Fibroblast of villous mesenchyme (primary cell): ENCODE results near the gene OR6K2. TPM values are rescaled to one million over a fixed set of nuclear protein-coding genes. Genes with fewer than 3 reads are reported as not detected.

Experiments used
- DNase-seq: peaks from one replicate; pipeline ENCODE4 v3.0.0-alpha.2; 2010; ENCODE audit warnings: low read depth
- H3K4me3 ChIP-seq: 2 replicates; pipeline ENCODE4 v1.5.1; 2011; ENCODE audit warnings: low read depth, mild to moderate bottlenecking, low read length
- total RNA-seq: library from RNA; depleted of rRNA; stranded (reverse); fragments of >200 nt; gene quantifications from 2 replicates; pipeline ENCODE4 v1.2.3, GENCODE V29; 2012
- TF ChIP-seq, protein P1 (sequence below): IDR thresholded peaks from 2 replicates; pipeline ENCODE4 v1.5.1; 2012; ENCODE audit warnings: low read depth, mild to moderate bottlenecking, low read length; ENCODE audit not compliant: insufficient read depth

Gene OR6K2
- total RNA-seq, 1 donor, result not detected

DNA sequence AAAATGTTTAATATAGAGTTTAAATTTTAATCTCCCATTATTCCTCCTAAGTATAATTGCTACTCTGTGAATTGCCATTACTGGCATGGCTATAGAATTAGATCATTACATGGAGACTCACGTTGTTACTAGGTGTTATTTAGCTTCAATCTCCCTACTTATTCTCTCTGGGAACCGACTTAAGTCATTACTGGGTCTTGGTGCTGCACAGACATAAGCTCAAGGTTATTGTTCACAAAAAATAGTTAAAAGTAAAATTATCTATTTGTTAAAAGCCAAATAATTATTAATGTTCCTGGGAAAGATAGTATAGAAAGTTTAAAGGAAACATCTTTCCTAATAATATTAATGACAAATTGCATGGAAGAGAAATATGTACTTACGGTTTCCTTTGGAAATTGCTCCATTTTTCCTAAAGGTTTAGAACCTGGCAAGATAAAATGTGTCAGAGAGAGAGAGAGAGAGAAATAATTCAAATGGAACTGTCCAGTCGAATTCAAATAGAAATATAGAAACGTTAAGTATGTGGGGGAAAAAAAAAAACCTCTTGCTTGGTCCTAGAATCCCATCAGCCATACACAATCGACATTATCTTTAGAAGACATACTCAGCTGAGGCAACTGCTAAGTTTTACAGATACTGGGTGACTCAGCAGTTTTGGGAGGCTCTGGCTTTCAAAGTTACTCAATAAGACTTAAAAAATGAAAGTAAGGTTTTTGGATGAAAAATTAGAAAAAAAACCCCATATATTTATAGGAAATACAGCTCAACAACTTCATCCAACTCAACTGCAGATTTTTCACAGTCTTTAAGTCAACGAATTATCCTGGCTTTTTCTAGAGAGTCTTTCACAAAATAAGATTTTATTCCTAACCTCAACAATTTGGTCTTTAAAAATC, 14.1 kb downstream of the OR6K2 start, which contains the start of gene SPTA1:
Gene SPTA1, minus strand, starts transcription at position 605 of the 899 bp plus-strand sequence. Its CDS starts 198 bp downstream, at position 407.
- DNase-seq, result peak; percentile 40
- TF ChIP-seq, protein P1, sequence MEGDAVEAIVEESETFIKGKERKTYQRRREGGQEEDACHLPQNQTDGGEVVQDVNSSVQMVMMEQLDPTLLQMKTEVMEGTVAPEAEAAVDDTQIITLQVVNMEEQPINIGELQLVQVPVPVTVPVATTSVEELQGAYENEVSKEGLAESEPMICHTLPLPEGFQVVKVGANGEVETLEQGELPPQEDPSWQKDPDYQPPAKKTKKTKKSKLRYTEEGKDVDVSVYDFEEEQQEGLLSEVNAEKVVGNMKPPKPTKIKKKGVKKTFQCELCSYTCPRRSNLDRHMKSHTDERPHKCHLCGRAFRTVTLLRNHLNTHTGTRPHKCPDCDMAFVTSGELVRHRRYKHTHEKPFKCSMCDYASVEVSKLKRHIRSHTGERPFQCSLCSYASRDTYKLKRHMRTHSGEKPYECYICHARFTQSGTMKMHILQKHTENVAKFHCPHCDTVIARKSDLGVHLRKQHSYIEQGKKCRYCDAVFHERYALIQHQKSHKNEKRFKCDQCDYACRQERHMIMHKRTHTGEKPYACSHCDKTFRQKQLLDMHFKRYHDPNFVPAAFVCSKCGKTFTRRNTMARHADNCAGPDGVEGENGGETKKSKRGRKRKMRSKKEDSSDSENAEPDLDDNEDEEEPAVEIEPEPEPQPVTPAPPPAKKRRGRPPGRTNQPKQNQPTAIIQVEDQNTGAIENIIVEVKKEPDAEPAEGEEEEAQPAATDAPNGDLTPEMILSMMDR, result no peak
- H3K4me3 ChIP-seq, result no peak within 1 kb of the TSS

DNA sequence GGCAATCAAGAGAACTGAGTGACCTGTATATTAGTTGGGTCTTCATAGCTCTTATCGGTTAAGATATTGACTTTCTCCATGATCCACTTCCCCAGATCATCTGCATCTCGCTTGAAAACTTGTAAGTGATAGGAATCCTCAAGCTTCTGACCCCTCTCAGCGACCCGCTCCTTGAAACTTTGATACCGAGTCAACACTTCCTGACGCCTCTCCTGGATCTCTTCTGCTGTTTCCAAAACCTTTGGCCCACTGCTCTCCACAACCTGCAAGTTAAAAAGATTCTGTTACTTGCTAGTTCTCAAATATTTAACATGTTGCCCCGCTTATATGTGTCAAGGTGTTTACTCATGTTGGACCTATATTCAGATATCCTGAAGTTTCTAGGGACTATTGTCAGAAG, 15.4 kb downstream of the OR6K2 start:
- no peak for DNase-seq
- H3K4me3 ChIP-seq, result no peak overlapping the region
- TF ChIP-seq, protein P1, result no peak

DNA sequence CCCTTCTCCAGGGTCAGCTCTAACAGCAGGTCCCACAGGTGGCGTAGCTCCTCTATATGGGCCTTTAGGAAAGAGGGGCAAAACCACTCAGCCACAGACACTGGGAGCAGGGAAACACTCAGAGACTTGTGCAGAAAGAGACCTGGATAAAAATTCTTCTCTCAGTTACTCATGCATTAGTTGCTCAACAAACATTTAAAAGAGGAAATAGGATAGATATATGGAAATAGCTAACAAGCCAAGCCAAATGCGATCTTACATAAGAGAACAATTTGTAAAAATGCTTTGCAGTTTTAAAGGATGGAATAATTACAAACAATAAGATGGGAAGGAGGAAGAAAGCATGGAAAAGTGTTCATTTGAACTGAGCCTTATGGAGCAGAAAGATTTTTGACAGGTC, 18.8 kb downstream of the OR6K2 start:
- DNase-seq, result no peak
- TF ChIP-seq, protein P1, result no peak
- no peak overlapping the region for H3K4me3 ChIP-seq

DNA sequence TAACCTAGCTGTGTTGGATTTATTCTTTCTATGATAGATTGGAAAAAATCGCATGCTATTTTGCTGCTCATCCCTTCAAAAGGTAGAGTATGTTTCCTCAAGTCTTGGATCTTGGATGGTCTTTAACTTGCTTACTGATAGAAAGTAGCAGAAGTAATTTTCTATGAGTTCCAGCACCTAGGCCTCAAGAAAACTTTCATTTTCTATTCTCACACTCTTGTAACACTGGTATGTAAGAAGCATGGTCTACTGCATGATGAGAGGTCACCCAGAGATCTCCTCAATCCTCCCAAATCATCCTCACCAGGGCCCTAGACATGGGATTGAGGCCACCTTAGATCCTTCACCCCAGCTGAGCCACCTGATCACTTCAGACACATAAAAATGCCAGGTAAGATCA, 21.2 kb downstream of the OR6K2 start:
- TF ChIP-seq, protein P1, result no peak
- H3K4me3 ChIP-seq, result no peak overlapping the region
- no peak for DNase-seq

DNA sequence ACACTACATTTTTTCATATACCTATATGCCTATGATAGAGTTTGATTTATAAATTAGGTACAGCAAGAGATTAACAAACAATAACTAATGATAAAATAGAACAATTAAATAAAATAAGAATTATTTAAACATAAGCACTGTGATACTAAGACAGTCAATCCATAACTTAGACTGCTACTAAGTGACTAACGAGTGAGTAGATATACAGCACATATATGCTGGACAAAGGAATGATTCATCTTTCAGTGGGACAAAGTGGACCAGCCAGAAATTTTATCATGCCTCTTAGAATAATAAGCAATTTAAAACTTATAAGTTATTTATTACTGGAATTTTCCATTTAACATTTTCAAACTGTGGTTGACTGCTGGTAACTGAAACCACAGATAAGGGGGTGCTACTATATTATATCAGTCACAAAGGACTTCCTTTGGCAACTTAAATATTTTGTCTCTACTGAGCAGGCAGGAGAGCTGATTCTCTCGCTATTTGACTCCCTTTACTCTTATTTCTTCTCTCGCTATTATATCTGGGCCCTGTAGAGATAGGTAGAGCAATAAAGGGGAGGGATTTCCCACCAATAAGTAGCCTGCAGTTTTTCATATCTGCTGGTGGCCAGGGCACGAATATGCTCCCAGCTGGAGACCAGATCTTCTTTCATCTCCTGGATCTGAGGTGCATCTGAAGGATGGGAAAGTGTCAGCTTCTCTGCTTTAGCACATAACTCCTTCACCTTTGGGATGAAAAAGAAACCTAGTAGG, 24.7 kb downstream of the OR6K2 start:
- TF ChIP-seq, protein P1, result no peak
- no peak for DNase-seq
- no peak overlapping the region for H3K4me3 ChIP-seq

DNA sequence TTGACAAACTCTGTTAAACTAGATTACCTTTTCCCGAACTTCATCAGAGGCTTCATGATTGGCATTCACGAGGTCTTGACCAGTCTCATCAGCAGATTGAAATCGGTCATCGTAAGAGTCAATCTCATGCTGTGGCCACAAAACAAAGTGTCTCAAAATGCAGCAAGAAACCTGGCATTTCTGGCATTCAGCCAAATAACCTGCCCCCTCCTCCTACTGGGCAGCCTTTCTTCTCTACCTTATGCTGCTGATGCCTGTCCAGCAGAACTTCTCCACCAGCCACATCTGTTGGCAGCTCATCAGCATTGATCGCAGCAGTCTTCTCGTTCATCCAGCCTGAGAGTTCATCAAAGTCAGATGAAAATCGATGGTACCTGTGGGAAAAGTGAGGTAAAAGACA, 26.1 kb downstream of the OR6K2 start:
- DNase-seq, result no peak
- no peak overlapping the region for H3K4me3 ChIP-seq
- TF ChIP-seq, protein P1, result no peak
